ENCODE results near the gene PROX1.

PROX1 gene

GRCh38 chr1:214027498-214027897, 39.7 kb downstream of the PROX1 start:
- no peak for DNase-seq

- DNase-seq: no peak
Measured at GRCh38 chr1:214028095-214028494, 40.3 kb downstream of the PROX1 start.

- DNase-seq: no peak
Measured at GRCh38 chr1:214028649-214029406, 41.1 kb downstream of the PROX1 start.

GRCh38 chr1:214029796-214030195, 42.0 kb downstream of the PROX1 start:
- no peak for DNase-seq

- DNase-seq: no peak
Measured at GRCh38 chr1:214031267-214031650, 43.5 kb downstream of the PROX1 start.

GRCh38 chr1:214037468-214037867, 49.7 kb downstream of the PROX1 start:
- no peak for DNase-seq

- no peak for DNase-seq
Measured at GRCh38 chr1:214039394-214040018, 51.7 kb downstream of the PROX1 start.

GRCh38 chr1:214043167-214043566, 55.4 kb downstream of the PROX1 start:
- DNase-seq: no peak

- no peak for DNase-seq
Measured at GRCh38 chr1:214044438-214045214, 56.9 kb downstream of the PROX1 start.

GRCh38 chr1:214050513-214051401, 63.0 kb downstream of the PROX1 start:
- no peak for DNase-seq

- DNase-seq: no peak
Measured at GRCh38 chr1:214051786-214052185, 64.0 kb downstream of the PROX1 start.

- no peak for DNase-seq
Measured at GRCh38 chr1:214058076-214058475, 70.3 kb downstream of the PROX1 start.

- DNase-seq: no peak
Measured at GRCh38 chr1:214066190-214066589, 78.4 kb downstream of the PROX1 start.

GRCh38 chr1:214066936-214067335, 79.2 kb downstream of the PROX1 start:
- no peak for DNase-seq

GRCh38 chr1:214067397-214067796, 79.6 kb downstream of the PROX1 start:
- DNase-seq: no peak

- no peak for DNase-seq
Measured at GRCh38 chr1:214067853-214068703, 80.3 kb downstream of the PROX1 start.

- no peak for DNase-seq
Measured at GRCh38 chr1:214068979-214069378, 81.2 kb downstream of the PROX1 start.

- DNase-seq: no peak
Measured at GRCh38 chr1:214071469-214071868, 83.7 kb downstream of the PROX1 start.

GRCh38 chr1:214072426-214073157, 84.8 kb downstream of the PROX1 start:
- no peak for DNase-seq

- no peak for DNase-seq
Measured at GRCh38 chr1:214074477-214074876, 86.7 kb downstream of the PROX1 start.
